ENCODE data around the gene CLDN24. TPM values are rescaled to one million over a fixed set of nuclear protein-coding genes. Genes with fewer than 3 reads are reported as not detected.

The CLDN24 gene
- total and polyA plus RNA-seq, 4 donors, result not detected

DNA sequence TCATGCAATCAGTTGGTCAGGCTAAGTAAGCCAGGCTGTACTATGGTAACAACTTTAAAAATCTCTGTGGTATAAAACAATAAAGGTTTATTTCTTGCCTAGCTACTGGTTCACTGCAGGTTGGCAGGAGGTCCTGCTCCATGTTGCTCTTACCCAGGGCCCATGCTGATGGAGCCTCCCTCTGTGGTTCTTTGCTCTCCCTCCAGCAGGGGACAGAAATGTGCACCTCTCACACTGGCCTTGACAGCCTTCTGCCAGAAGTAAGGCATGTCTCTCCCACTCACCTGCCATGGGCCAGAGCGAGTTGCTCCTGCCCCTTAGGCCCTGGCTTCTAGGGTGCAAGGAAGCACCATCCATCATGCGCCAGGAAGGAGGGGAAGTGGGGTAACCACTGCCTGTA lies 33.3 kb downstream of the CLDN24 start:
- no peaks in the 10 kb centered on the region for H3K4me1 ChIP-seq (ENCODE audit: control insufficient read depth in 1 of 2, insufficient read depth in 2 of 2, low read length in 2 of 2)
- ATAC-seq (ENCODE audit: low FRiP score), result no peak
- 99 to 100% methylated on average over 2 of the region's 2 CpGs for WGBS, 2 donors
- DNase-seq, result peak in 1 of 2 donors; percentile 24
- H3K27ac ChIP-seq (ENCODE audit: low read depth in 1 of 2, low read length in 2 of 2), result no peak overlapping the region
- no peaks in the 10 kb centered on the region for H3K27me3 ChIP-seq (ENCODE audit: control insufficient read depth in 1 of 2, insufficient read depth in 2 of 2, low read length in 1 of 2)
- H3K4me3 ChIP-seq (ENCODE audit: low read length in 2 of 2), result no peak overlapping the region
- H3K36me3 ChIP-seq (ENCODE audit: control insufficient read depth in 1 of 2, insufficient read depth in 2 of 2, low read length in 1 of 2), result peaks cover 0 to 8% of the 10 kb centered on the region in 2 donors
- intact Hi-C loops (cut with DNase I), result no loop called here
- no peaks in the 10 kb centered on the region for H3K9me3 ChIP-seq (ENCODE audit: control insufficient read depth, low read length)

DNA sequence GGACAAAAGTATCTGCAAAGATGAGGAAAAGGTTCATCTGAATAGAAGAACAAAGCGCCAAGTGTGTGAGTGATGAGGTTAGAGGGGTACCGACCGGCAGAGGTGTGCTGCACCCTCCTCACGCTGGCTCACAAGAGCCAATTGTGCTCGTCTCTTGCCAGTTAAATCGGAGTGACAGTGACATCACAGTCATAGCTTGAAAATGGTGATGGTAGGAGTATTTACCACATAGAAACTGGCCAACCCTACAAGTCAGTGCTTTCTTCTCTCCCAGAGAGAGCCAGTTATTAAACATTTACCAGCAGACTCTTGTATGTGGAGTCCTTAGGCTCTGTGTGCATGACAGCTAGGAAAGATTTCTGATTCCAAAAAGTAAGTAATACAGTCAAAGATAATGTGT lies 34.5 kb downstream of the CLDN24 start:
- H3K9me3 ChIP-seq (ENCODE audit: control insufficient read depth, low read length), result no peaks in the 10 kb centered on the region
- intact Hi-C loops (cut with DNase I), result no loop called here
- no peaks in the 10 kb centered on the region for H3K27me3 ChIP-seq (ENCODE audit: control insufficient read depth in 1 of 2, insufficient read depth in 2 of 2, low read length in 1 of 2)
- H3K4me3 ChIP-seq (ENCODE audit: low read length in 2 of 2), result no peak overlapping the region
- 93 to 94% methylated on average over 6 of the region's 6 CpGs for WGBS, 2 donors
- DNase-seq, result no peak
- H3K36me3 ChIP-seq (ENCODE audit: control insufficient read depth in 1 of 2, insufficient read depth in 2 of 2, low read length in 1 of 2), result peaks cover 1 to 9% of the 10 kb centered on the region in 2 donors
- ATAC-seq (ENCODE audit: low FRiP score), result no peak
- H3K27ac ChIP-seq (ENCODE audit: low read depth in 1 of 2, low read length in 2 of 2), result no peak overlapping the region
- no peaks in the 10 kb centered on the region for H3K4me1 ChIP-seq (ENCODE audit: control insufficient read depth in 1 of 2, insufficient read depth in 2 of 2, low read length in 2 of 2)

GRCh38 chr4:183287309-183287659 lies 34.9 kb downstream of the CLDN24 start:
- 86 to 93% methylated on average over 2 of the region's 2 CpGs for WGBS, 2 donors
- no peaks in the 10 kb centered on the region for H3K4me1 ChIP-seq (ENCODE audit: control insufficient read depth in 1 of 2, insufficient read depth in 2 of 2, low read length in 2 of 2)
- ATAC-seq (ENCODE audit: low FRiP score) (no peak), DNase-seq (no peak)
- intact Hi-C loops (cut with DNase I), result no loop called here
- H3K36me3 ChIP-seq (ENCODE audit: control insufficient read depth in 1 of 2, insufficient read depth in 2 of 2, low read length in 1 of 2), result peaks cover 4 to 12% of the 10 kb centered on the region in 2 donors
- no peaks in the 10 kb centered on the region for H3K9me3 ChIP-seq (ENCODE audit: control insufficient read depth, low read length)
- H3K27ac ChIP-seq (ENCODE audit: low read depth in 1 of 2, low read length in 2 of 2), result no peak overlapping the region
- H3K4me3 ChIP-seq (ENCODE audit: low read length in 2 of 2), result no peak overlapping the region
- no peaks in the 10 kb centered on the region for H3K27me3 ChIP-seq (ENCODE audit: control insufficient read depth in 1 of 2, insufficient read depth in 2 of 2, low read length in 1 of 2)

- Histone ChIP-seq H3K4me1 (ENCODE audit: control insufficient read depth in 1 of 2, insufficient read depth in 2 of 2, low read length in 2 of 2) (no peaks in the 10 kb centered on the region), H3K27ac (ENCODE audit: low read depth in 1 of 2, low read length in 2 of 2) (no peak overlapping the region), H3K4me3 (ENCODE audit: low read length in 2 of 2) (no peak overlapping the region), H3K27me3 (ENCODE audit: control insufficient read depth in 1 of 2, insufficient read depth in 2 of 2, low read length in 1 of 2) (no peaks in the 10 kb centered on the region), H3K36me3 (ENCODE audit: control insufficient read depth in 1 of 2, insufficient read depth in 2 of 2, low read length in 1 of 2) (peaks cover 4 to 12% of the 10 kb centered on the region in 2 donors), H3K9me3 (ENCODE audit: control insufficient read depth, low read length) (no peaks in the 10 kb centered on the region)
- no peak for ATAC-seq (ENCODE audit: low FRiP score)
- intact Hi-C loops (cut with DNase I), result no loop called here
- DNase-seq, result no peak
- WGBS, 2 donors, result 93% methylated on average over 11 of the region's 11 CpGs
These were observed 35.5 kb downstream of the CLDN24 start for GRCh38 chr4:183286590-183287308.

- H3K4me3 ChIP-seq (ENCODE audit: low read length in 2 of 2), result no peak overlapping the region
- ATAC-seq (ENCODE audit: low FRiP score), result no peak
- no peaks in the 10 kb centered on the region for H3K4me1 ChIP-seq (ENCODE audit: control insufficient read depth in 1 of 2, insufficient read depth in 2 of 2, low read length in 2 of 2)
- no peaks in the 10 kb centered on the region for H3K27me3 ChIP-seq (ENCODE audit: control insufficient read depth in 1 of 2, insufficient read depth in 2 of 2, low read length in 1 of 2)
- DNase-seq, result no peak
- WGBS, 2 donors, result 93 to 95% methylated on average over 7 of the region's 7 CpGs
- peaks cover 4 to 12% of the 10 kb centered on the region in 2 donors for H3K36me3 ChIP-seq (ENCODE audit: control insufficient read depth in 1 of 2, insufficient read depth in 2 of 2, low read length in 1 of 2)
- H3K9me3 ChIP-seq (ENCODE audit: control insufficient read depth, low read length), result no peaks in the 10 kb centered on the region
- H3K27ac ChIP-seq (ENCODE audit: low read depth in 1 of 2, low read length in 2 of 2), result no peak overlapping the region
- intact Hi-C loops (cut with DNase I), result no loop called here
These were observed 36.3 kb downstream of the CLDN24 start for GRCh38 chr4:183285886-183286285.

GRCh38 chr4:183284965-183285364 lies 37.3 kb downstream of the CLDN24 start:
- Histone ChIP-seq H3K9me3 (ENCODE audit: control insufficient read depth, low read length) (no peaks in the 10 kb centered on the region), H3K4me1 (ENCODE audit: control insufficient read depth in 1 of 2, insufficient read depth in 2 of 2, low read length in 2 of 2) (no peaks in the 10 kb centered on the region), H3K4me3 (ENCODE audit: low read length in 2 of 2) (no peak overlapping the region), H3K27me3 (ENCODE audit: control insufficient read depth in 1 of 2, insufficient read depth in 2 of 2, low read length in 1 of 2) (no peaks in the 10 kb centered on the region), H3K27ac (ENCODE audit: low read depth in 1 of 2, low read length in 2 of 2) (no peak overlapping the region), H3K36me3 (ENCODE audit: control insufficient read depth in 1 of 2, insufficient read depth in 2 of 2, low read length in 1 of 2) (peaks cover 4 to 12% of the 10 kb centered on the region in 2 donors)
- ATAC-seq (ENCODE audit: low FRiP score), result no peak
- WGBS, 2 donors, result 89 to 90% methylated on average over 4 of the region's 4 CpGs
- intact Hi-C loops (cut with DNase I), result no loop called here
- no peak for DNase-seq

DNA sequence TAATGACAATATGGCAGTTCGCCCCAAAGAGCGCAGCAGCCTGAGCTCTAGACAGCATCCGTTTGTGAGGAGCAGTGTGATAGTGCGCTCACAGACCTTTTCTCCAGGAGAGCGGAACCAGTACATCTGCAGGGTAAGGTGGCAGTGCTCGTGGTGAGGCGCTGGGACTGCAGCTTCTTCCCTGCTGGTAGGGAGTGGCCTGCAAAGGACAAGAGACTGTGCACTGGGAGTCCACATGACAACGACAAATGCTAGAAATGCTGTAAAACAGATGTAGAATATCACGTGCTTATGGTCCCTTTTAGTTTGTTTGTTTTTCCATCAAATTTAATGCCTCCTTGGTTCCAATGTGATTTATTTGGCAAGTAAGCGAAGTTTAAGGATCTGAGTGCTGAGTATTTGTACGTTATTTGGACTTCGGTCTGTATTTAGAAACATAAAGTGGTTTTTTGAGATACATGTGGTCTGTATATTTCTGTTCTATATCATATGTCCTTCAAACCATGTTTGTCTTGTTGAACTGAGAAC lies 37.9 kb downstream of the CLDN24 start:
- no peak for DNase-seq
- Histone ChIP-seq H3K27me3 (ENCODE audit: control insufficient read depth in 1 of 2, insufficient read depth in 2 of 2, low read length in 1 of 2) (no peaks in the 10 kb centered on the region), H3K9me3 (ENCODE audit: control insufficient read depth, low read length) (no peaks in the 10 kb centered on the region), H3K4me1 (ENCODE audit: control insufficient read depth in 1 of 2, insufficient read depth in 2 of 2, low read length in 2 of 2) (no peaks in the 10 kb centered on the region), H3K27ac (ENCODE audit: low read depth in 1 of 2, low read length in 2 of 2) (no peak overlapping the region), H3K4me3 (ENCODE audit: low read length in 2 of 2) (no peak overlapping the region), H3K36me3 (ENCODE audit: control insufficient read depth in 1 of 2, insufficient read depth in 2 of 2, low read length in 1 of 2) (peaks cover 4 to 12% of the 10 kb centered on the region in 2 donors)
- 80 to 83% methylated on average over 12 of the region's 12 CpGs for whole genome bisulfite sequencing, 2 donors
- no peak for ATAC-seq (ENCODE audit: low FRiP score)
- intact Hi-C loops (cut with DNase I), result no loop called here

DNA sequence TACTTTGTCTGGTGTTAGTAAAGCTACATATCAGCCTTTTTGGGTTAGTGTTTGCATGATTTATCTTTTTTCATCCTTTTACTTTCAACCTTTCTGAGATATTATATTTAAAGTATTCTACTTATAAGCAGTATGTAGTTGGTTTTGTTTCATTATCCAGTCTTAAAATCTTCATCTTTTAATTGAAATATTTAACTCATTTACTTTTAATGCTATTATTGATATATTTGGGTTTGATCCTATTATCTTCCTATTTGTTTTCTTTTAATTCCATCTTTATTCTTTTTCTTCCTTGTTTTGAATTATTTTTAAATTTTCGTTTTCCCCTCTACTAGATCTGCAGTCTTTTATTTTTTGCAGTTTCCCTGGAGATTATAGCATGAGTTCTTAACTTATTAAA lies 46.1 kb downstream of the CLDN24 start:
- no peaks in the 10 kb centered on the region for H3K9me3 ChIP-seq (ENCODE audit: control insufficient read depth, low read length)
- H3K4me1 ChIP-seq (ENCODE audit: control insufficient read depth in 1 of 2, insufficient read depth in 2 of 2, low read length in 2 of 2), result no peaks in the 10 kb centered on the region
- DNase-seq (no peak), ATAC-seq (ENCODE audit: low FRiP score) (no peak)
- 1 to 42% methylated on average over 1 of the region's 1 CpG for WGBS, 2 donors
- no peak overlapping the region for H3K4me3 ChIP-seq (ENCODE audit: low read length in 2 of 2)
- intact Hi-C loops (cut with DNase I), result no loop called here
- no peak overlapping the region for H3K27ac ChIP-seq (ENCODE audit: low read depth in 1 of 2, low read length in 2 of 2)
- H3K27me3 ChIP-seq (ENCODE audit: control insufficient read depth in 1 of 2, insufficient read depth in 2 of 2, low read length in 1 of 2), result no peaks in the 10 kb centered on the region
- peaks cover 0 to 2% of the 10 kb centered on the region in 2 donors for H3K36me3 ChIP-seq (ENCODE audit: control insufficient read depth in 1 of 2, insufficient read depth in 2 of 2, low read length in 1 of 2)

DNA sequence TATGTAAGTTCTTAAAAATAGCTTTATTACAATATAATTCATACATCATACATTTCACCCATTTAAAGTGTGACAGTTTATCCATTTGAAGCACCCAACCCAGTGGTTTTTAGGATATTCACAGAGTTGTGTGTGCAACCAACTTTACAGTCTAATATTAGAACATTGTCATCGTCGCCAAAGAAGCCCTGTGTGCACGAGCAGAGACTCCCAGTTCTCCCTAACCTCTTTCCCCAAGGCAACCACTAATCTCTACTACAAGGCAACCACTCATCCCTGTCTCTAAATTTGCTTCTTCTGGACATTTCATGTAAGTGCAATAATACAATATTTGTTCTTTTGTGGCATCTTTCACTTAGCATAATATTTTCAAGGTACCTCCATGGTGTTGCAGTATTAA lies 49.8 kb downstream of the CLDN24 start:
- Histone ChIP-seq H3K4me1 (ENCODE audit: control insufficient read depth in 1 of 2, insufficient read depth in 2 of 2, low read length in 2 of 2) (no peaks in the 10 kb centered on the region), H3K27me3 (ENCODE audit: control insufficient read depth in 1 of 2, insufficient read depth in 2 of 2, low read length in 1 of 2) (no peaks in the 10 kb centered on the region), H3K9me3 (ENCODE audit: control insufficient read depth, low read length) (no peaks in the 10 kb centered on the region), H3K27ac (ENCODE audit: low read depth in 1 of 2, low read length in 2 of 2) (no peak overlapping the region), H3K4me3 (ENCODE audit: low read length in 2 of 2) (no peak overlapping the region), H3K36me3 (ENCODE audit: control insufficient read depth in 1 of 2, insufficient read depth in 2 of 2, low read length in 1 of 2) (peaks cover 0 to 6% of the 10 kb centered on the region in 2 donors)
- 73 to 74% methylated on average over 3 of the region's 3 CpGs for WGBS, 2 donors
- intact Hi-C loops (cut with DNase I), result no loop called here
- DNase-seq, result no peak
- ATAC-seq (ENCODE audit: low FRiP score), result no peak
